ENCODE data around the gene USHBP1.

USHBP1 gene, protein sequence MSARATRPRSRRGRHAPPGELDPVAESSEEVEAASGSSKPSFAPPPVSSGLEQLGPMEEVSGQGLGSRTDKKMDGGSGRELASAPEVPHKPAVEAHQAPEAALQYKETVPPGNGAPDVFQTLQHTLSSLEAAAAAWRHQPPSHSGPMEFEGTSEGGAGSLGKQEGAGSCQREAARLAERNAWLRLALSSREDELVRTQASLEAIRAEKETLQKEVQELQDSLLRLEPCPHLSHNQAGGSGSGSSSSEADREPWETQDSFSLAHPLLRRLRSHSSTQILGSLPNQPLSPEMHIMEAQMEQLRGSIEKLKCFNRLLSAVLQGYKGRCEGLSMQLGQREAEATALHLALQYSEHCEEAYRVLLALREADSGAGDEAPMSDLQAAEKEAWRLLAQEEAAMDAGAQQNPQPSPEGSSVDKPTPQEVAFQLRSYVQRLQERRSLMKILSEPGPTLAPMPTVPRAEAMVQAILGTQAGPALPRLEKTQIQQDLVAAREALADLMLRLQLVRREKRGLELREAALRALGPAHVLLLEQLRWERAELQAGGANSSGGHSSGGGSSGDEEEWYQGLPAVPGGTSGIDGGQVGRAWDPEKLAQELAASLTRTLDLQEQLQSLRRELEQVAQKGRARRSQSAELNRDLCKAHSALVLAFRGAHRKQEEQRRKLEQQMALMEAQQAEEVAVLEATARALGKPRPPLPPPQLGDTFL

DNA sequence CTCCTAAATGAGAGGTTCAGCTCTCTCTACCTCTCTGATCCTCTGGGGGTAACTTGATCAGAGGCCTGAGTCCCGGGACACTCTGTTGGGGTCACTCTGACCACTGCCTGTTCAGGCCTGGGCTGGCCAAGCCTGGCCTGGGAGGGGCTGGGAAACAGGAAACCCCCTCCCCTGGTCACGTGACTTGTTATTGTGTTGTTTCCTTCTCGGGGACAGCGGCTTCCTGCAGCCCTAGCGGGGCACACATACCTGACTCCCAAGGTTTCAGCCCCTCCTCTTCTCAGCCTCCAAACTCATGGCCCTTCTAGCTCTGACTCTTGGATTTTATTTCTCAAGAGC is at the start of gene USHBP1:
TSS of gene USHBP1 (minus strand) at position 105 of the 339 bp plus-strand sequence. CDS start 446 bp downstream, outside the sequence.
- DNase-seq (ENCODE audit: low read depth, low spot score), result no peak

DNA sequence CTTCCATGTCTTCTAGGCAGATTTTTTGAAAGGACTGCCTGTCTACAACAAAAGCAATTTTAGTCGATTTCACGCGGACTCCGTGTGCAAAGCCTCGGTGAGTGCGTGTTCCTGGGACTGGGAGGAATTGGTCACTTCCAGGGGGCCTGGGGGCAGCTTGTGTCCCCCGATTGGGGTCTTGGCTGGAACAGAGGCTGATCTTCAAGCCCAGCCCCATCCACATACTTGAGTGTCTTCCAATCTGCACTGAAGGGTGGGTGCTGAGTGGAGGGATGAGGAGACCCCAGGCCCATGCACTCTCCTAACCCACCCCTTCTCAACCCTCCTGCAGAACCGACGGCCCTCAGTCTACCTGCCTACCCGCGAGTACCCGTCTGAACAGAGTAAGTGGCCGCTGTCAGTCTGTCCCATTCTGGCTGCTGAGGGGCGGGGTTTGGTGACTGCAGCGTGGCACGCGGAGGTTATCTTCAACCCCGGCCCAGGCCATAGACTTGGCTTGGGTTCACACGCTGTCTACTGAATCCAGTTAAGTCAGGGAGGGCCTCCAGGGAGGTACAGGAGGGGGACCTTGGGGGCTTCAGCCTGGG is 49.6 kb upstream of the USHBP1 start:
- DNase-seq (ENCODE audit: low read depth, low spot score), result no peak

DNA sequence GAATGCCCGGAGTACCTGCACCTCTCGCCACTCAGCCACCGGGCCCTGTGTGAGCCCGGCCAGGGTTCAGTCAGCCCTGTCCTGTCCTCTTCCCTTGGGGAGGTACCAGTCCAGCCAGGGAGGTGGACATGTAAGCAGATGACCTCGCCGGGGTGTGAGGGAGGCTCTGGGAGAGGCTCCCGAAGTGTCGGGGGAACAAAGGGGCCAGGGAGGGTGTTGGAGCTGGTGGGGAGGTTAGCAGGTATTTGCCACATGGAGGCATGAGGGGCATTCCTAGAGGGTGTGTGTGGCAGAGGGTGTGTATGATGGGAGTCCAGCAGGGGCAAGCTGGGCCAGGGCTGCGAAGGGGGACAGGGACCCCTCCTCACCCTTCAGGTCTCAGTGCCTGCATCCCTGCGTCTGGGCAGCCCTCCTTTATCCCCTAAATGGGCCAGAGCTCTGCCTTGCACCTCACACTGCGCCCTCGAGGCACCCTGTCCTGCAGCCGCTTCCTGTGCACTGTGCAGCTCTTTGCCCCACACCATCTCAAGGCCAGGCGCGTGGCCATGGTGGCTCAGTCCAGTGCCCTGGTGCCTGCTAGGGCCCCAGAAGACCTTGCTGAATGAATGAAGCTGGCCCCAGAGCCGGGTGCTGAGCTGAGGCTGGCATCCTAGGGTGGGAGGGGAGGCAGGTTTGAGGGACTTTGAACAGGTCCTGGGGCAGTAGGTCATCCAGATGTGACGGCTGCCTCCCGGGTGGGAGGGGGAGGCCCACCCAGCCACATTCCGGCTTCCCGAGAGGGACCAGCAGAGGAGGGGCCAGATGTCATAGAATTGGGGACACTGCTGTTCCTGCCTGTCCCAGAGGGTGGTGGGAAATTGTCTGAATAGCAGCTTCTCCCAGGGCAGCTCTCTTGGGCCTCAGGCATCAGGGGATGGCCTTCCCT is 47.9 kb upstream of the USHBP1 start:
- DNase-seq (ENCODE audit: low read depth, low spot score), result no peak

DNA sequence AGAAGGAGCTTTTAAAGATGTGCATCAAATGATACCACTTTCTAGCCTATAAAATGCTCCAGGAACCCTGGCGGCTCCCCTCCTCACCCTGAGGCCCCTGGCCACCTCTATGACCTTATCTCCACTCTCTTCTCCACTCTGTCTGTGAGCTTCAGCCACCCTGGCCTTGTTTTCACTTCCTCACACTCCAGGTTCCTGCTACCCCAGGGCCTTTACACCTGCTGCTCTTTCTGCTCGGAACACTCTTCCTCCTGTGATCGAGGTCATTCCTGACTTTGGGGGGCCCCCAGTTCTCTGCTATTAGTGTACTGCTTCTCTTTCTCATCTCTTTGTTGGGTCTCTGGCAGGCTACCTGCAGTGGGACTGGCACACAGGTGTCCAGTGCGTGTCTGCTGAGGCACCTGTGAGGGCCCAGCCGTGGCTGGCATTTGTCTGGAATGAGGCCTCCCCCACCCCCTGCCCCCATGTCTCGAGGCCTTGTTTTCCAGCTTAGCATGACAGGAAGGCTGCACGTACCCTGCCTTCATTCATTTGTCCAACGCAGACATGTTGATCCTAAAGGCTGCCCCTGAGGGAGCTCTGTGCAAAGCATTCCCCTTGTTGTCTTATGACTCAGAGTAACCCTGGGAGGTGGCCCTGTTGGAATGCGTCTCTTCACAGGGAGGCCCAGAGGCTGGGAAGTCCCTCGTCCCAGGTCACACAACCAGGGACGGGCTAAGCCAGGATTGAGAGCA is 47.1 kb upstream of the USHBP1 start:
- DNase-seq (ENCODE audit: low read depth, low spot score), result no peak

DNA sequence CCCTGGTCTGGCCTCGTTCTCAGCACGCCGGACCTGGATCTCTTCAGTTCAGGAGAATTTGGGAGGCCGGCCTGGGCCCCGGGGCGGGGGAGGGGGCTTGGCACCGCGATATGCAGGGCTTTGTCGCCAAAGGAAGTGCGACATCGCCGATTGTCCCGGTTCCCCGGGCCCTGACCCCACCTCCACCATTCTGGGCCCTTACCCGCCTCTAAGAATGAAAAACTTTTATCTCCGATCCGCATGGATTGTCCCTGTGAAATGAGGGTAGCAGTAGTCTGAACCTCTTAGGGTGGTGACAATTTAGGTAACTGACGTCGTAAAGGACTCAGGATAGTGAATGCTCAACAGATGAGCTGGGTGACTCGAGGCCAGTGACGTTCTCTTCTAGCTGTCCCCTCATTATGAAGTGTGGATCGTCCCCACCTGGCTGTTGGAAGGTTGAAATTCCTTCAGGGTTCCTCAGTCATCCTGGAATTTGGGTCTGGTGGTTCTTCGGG is 45.5 kb upstream of the USHBP1 start:
- DNase-seq (ENCODE audit: low read depth, low spot score), result no peak

DNA sequence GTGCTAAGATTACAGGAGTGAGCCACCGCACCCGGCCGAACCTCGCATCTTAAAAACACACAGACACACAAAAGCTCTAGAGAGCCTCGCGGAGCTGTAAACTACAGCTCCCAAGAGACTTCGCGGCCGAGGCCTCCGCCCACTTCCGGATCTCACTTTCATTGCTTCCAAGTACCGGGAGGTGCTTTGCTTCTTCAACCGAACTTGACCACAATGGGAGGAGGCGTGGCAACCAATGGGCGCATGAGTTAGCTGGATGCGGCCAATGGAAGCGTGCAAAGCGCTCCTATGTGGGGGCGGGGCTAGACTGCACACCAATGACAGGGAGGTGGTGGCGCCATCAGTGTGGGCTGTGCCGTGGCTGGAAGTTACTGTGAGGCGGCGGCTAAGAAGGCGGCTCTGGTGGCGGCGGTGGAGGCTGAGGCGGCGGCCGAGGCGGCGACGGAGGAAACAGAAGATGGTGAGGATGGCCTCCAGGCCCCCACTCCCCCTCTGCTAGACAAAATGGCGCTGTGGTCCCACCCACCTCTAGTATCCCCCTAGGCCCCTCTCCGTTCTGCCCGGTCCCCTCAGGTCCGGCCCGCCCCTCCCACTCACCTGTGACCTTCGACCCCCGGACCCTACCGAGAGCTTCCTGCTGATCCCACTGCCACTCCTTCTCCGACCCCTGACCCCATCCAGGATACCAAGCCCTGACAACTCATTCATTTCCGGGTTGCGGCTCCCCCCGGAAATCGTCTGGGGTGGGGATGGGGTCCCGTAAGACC is 44.8 kb upstream of the USHBP1 start, which contains the start of gene DDA1:
TSS of gene DDA1 (plus strand) at position 366 of the 767 bp plus-strand sequence. CDS start at position 458, 92 bp downstream.
- peak; percentile 100 for DNase-seq (ENCODE audit: low read depth, low spot score)

DNA sequence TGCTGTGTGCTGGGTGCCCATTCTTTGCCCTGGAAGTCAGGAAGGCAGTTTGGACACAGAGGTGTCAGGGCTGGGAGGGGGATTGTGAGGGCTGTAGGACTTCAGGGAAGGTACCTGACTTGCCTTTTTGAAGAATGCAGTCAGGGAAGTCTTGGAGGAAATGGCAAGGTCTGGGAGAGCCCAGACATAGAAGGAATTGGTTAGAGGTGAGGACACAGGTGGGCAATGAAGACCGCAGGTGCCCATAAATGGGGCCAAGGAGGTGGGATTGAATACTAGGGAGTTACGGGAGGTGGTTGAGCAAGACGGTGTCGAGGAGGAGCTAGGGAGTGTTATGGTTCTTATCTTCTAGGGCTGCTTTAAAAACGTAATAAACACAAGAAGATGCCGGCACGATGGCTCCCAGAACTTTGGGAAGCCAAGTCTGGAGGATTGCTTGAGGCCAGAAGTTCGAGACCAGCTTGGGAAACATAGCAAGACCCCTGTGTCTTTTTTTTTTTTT is 43.4 kb upstream of the USHBP1 start:
- DNase-seq (ENCODE audit: low read depth, low spot score), result no peak

DNA sequence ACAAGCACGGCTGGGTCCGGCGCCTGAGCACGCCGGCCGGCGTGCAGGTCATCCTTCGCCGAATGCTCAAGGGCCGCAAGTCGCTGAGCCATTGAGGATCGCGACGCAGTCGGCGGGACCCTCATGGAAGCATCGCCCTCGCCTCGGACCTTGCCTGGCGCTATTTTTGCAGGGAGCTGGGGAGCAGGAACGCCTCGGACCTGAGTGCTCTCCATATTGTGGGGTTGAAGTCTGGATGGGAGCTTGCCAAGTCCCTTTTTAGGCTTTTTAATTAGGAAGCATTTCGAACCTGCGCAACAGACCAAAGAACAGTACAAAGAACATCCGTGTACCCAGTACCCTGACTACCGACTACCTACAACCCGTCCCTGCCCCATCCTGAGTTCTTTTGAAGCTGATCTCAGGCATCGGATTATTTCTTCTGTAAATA is 41.8 kb upstream of the USHBP1 start:
- no peak for DNase-seq (ENCODE audit: low read depth, low spot score)

DNA sequence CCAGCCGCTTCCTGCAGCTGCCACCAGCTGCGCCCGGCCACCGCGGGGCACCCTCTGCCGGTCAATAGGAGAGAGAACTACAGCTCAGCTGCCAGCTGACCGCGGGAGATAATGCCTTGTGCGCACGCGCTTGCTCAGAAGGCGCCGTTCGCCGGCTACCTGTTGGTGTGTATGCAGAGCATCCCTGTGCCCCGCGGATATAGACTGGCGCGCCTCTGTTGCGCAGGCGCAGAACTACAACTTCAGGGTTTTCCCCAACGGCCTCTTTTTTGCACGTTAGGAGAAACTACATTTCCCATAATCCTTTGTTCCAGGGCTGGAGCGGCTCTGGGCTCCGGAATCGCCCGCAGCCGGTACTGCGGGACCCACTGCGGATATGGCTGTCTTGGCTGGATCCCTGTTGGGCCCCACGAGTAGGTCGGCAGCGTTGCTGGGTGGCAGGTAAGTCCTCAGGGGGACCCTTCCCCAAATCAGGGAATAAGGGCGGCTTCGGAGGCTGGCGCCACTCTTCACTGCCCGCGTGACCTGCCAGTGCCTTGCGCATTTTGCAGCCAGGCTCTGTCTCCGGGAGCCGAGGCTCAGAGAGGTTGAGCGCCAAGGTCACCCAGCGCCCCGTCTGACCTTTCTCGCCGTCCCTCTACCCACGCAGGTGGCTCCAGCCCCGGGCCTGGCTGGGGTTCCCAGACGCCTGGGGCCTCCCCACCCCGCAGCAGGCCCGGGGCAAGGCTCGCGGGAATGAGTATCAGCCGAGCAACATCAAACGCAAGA is 41.2 kb upstream of the USHBP1 start, which contains the start of gene MRPL34:
TSS of gene MRPL34 (plus strand) at position 356 of the 768 bp plus-strand sequence. CDS start at position 377, 21 bp downstream.
- peak; percentile 97 for DNase-seq (ENCODE audit: low read depth, low spot score)

DNA sequence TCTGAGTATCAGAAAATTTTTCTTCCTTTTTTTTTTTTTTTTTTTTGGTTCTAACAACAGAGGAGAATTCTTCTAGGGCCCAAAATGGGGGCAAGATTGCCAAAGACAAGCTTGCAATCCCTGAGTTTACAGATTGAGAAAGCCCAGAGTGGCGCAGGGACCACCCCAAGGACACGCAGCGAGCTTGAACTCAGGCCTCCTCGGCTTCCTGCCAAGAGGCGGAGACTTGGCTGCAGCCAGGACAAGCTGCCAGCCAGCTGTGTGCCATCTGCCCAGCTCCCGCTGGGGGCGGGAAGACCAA is 40.6 kb upstream of the USHBP1 start:
- no peak for DNase-seq (ENCODE audit: low read depth, low spot score)

DNA sequence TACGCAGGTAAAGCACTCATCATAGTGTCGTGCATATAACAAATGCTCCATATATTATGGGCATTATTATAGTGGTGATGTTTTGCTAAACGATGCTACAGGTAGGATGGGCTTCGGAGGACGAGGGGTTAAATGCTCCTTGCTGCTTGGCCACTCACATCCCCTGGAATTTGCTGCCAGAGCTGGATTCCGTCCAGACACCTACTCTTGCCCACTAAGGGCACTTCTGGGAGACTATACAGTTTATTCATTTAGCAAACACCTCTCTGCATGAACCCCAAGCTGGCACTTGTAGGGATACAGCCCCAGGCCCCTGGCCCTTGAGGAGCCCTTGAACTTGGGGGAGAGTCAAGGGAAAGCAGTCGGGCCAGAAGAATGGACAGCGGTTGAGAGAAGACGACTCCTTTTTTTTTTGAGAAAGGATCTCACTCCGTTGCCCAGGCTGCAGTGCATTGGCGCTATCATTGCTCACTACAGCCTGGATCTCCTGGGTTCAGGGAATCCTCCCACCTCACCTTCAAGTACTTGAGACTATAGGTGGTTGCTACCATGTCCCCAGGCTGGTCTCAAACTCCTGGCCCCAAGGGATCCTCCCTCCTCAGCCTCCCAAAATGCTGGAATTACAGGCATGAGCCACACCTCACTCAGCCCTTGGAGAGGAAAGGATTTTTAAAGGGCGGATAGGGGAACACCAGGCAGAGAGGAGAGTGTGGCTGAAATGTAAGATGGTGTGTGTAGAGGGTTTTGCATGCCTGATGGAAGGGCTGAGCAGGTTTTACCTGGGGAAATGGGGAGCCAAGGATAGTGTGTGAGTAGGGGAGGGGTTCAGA is 40.1 kb upstream of the USHBP1 start:
- DNase-seq (ENCODE audit: low read depth, low spot score), result no peak

DNA sequence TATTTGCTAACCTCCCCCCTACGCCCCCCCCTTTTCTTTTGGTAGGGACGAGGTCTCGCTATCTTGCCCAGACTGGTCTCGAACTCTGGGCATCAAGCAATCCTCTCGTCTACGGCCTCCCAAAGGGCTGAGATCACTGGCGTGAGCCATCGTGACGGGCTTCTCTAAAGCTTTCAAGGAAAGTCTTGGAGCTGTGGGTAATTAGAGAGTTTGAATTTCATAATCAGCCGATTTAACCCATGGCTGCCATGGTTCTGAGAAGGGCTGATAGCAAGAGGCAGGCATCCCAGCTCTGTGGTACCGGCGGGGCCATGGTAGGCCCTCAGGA is 39.4 kb upstream of the USHBP1 start:
- DNase-seq (ENCODE audit: low read depth, low spot score), result no peak

DNA sequence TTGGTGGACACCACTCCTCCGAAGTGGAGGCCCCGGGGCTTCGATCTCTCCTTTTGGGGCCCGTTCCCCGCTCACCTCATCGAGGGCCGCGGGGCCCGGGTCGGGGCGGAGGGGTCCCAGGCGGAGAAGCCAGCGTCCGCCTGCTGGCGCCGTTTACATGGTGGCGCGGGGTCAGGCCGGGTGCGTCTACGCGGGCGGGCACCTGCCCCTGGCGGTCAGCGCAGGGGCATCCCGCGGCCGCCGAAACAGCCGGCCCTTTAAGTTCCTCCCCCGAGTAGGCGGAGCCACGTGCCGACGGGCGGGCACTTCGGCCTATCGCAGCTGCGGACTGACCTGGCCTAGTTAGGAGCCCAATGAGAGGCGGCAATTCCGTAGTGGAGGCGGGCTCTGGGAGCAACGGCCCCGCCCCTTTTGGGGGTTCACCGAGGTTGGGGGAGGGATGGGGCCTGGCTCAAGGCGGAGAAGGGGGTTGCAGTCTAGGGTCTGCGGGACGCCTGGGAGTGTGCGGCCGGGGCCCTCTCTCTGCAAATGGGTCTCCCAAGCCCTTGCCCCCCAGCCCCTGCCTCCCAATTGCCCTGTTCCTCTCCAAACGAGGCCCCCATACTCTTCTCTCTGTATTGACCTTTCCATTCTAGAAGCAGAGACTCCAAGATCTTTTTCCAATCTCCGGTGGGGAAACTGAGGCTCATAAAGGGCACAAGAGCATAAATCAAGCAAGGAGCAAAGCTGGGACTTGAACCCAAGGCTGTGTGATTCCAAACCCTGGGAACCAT is 38.8 kb upstream of the USHBP1 start, which contains the start of gene ABHD8:
TSS of gene ABHD8 (minus strand) at position 259 of the 773 bp plus-strand sequence. CDS start 1,809 bp downstream, outside the sequence.
- peak; percentile 87 for DNase-seq (ENCODE audit: low read depth, low spot score)

DNA sequence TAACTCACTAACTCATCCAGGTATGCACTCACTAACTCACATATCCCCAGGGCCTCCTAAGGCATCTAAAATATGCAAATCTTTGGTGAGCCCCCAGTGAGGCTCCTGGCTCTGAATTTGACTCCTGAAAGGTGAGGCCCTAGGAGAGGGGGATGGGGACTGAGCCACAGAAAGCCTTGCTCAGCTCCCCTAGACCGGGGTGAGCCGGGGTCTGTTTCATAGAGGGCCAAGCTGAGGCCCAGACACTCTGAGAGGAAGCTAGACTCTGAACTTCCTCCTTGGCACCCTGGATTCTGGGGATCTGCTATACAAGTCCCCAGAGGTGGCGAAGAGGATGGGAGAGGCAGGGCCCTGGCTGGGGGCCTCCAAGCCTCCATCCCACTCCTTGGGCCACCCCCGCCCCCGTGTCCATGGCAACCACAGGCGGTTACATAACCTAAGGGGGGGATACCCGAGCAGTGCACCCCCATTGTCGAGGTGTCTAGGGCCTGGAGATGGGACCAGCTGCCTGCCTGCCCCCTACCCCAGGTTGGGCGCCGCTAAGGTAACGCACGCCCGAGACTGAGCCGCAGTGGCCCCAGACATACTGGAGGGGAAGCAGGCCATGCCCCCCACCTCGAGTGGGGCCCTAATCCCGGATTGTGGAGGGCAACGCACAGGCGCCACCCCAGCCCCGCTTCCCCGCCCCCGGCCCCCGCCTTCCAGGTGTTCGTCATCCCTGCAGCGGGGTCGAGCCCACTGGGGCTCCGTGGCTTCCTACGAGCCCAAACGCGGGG is 38.0 kb upstream of the USHBP1 start:
- no peak for DNase-seq (ENCODE audit: low read depth, low spot score)

DNA sequence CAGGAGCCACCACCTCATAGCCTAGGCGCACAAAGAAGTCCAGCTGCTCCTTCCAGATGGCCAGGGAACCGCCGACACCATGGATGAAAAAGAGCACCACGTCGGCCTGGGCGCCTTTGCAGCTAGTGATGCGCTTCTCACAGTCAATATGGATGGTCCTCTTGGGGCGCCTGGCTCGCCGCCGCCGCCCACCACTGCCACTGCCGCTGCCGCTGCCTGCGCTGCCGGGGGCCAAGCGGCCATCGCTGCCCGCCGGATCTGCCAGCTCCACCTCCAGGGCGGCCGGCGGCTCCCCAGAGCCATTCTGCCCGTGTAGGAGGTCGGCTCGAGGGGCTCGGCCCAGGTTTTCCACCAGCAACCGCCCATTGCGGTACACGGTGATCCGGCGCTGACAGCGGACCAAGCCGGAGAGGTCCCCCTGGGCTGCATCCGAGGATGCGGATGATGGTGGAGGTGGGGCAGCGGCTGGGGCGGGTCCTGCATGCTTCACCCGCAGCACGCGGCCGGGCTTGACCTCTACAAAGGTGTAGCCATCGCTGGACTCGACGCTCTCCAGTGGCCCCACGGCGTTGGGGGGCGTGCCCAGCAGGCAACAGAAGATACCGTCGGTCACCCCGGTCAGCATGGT is 36.6 kb upstream of the USHBP1 start:
- no peak for DNase-seq (ENCODE audit: low read depth, low spot score)

DNA sequence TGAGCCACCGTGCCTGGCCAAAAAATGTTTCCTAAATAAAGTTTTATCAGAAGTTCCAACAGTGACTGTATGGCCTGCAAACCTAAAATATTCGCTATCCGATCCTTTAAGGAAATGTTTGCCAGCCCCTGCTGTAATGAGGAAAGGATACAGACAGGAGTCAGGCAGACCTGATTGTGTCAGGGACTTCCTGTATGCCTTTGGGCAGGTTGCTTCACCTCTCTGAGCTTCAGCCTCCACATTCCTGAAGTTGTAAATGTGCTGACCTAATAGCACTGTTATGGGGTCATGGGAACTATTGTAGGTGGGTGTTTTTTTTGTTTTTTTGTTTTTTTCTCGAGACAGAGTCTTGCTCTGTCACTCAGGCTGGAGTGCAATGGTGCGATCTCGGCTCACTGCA is 32.4 kb upstream of the USHBP1 start:
- no peak for DNase-seq (ENCODE audit: low read depth, low spot score)
